Fibroblast of lung (primary cell): ENCODE results near the gene PRKCQ. TPM values are rescaled to one million over a fixed set of nuclear protein-coding genes. Genes with fewer than 3 reads are reported as not detected.

Source experiments
- DNase-seq, 2 donors: peaks; one replicate each; pipeline versions ENCODE4 v3.0.0 to v3.0.0-alpha.2; 2010; ENCODE audit warnings: low read depth in 2 of 2
- H2AFZ ChIP-seq: 2 replicates; pipeline ENCODE4 v1.5.1; 2012; ENCODE audit warnings: low read length, control low read depth, inconsistent platforms
- H3K27ac ChIP-seq: 2 replicates; pipeline ENCODE4 v1.5.1; 2011; ENCODE audit warnings: low read length, control low read depth; ENCODE audit not compliant: insufficient read depth
- H3K27me3 ChIP-seq: 2 replicates; pipeline ENCODE4 v1.5.1; 2011; ENCODE audit warnings: mild to moderate bottlenecking, low read length; ENCODE audit not compliant: control insufficient read depth, insufficient read depth
- H3K36me3 ChIP-seq: 2 replicates; pipeline ENCODE4 v1.5.1; 2011; ENCODE audit warnings: low read length; ENCODE audit not compliant: control insufficient read depth, insufficient read depth
- H3K4me1 ChIP-seq: 2 replicates; pipeline ENCODE4 v1.5.1; 2011; ENCODE audit warnings: low read length; ENCODE audit not compliant: control insufficient read depth, insufficient read depth; ENCODE audit errors: extremely low read depth
- H3K4me2 ChIP-seq: 2 replicates; pipeline ENCODE4 v1.5.1; 2011; ENCODE audit warnings: low read length, control low read depth; ENCODE audit not compliant: insufficient read depth; ENCODE audit errors: extremely low read depth
- H3K4me3 ChIP-seq, 4 experiments: fragments of 200-600 bp in 1 of 4; sonication (generic) in 1 of 4; replicated peaks in 1 of 4; 2 replicates each; pipeline ENCODE4 v1.5.1; 2011 to 2016; ENCODE audit warnings: low read length in 4 of 4, low read depth in 3 of 4, mild to moderate bottlenecking in 3 of 4, control low read depth in 2 of 4, inconsistent platforms in 1 of 4, mixed read lengths in 1 of 4; ENCODE audit not compliant: insufficient read depth in 1 of 4; ENCODE audit errors: control extremely low read depth in 1 of 4
- H3K79me2 ChIP-seq: 2 replicates; pipeline ENCODE4 v1.5.1; 2012; ENCODE audit warnings: mild to moderate bottlenecking, low read length, inconsistent platforms; ENCODE audit not compliant: control insufficient read depth, insufficient read depth
- H3K9ac ChIP-seq: 2 replicates; pipeline ENCODE4 v1.5.1; 2011; ENCODE audit warnings: mild to moderate bottlenecking, low read length, control low read depth; ENCODE audit not compliant: insufficient read depth
- H3K9me3 ChIP-seq: 2 replicates; pipeline ENCODE4 v1.5.1; 2012; ENCODE audit warnings: low read depth, low read length; ENCODE audit not compliant: control insufficient read depth, insufficient read depth
- H4K20me1 ChIP-seq: 2 replicates; pipeline ENCODE4 v1.5.1; 2011; ENCODE audit warnings: low read length; ENCODE audit not compliant: control insufficient read depth, insufficient read depth; ENCODE audit errors: extremely low read depth
- EZH2 ChIP-seq: IDR thresholded peaks from 2 replicates; pipeline ENCODE4 v1.5.1; 2012; ENCODE audit warnings: low read length, control low read depth, mild to moderate bottlenecking; ENCODE audit errors: missing control alignments
- polyA plus RNA-seq, 2 donors: library from polyadenylated mRNA; depleted of rRNA in 1 of 2; stranded (reverse) in 1 of 2; unstranded in 1 of 2; fragments of >200 nt; gene quantifications; 2 replicates each; pipeline ENCODE4 v1.2.1, GENCODE V29; 2011 to 2012; ENCODE audit warnings: missing spikeins in 1 of 2
- total RNA-seq: library from RNA; depleted of rRNA; stranded (reverse); fragments of >200 nt; gene quantifications from 2 replicates; pipeline ENCODE4 v1.2.1, GENCODE V29; 2014
- TF ChIP-seq, protein P1 (sequence below), 2 donors: IDR thresholded peaks in 1 of 2; conservative IDR thresholded peaks in 1 of 2; 1 replicate in 1 of 2; 2 replicates in 1 of 2; pipeline ENCODE4 v1.5.1; 2011 to 2012; ENCODE audit warnings: low read length in 2 of 2, control low read depth in 1 of 2, inconsistent platforms in 1 of 2, low read depth in 1 of 2, mild to moderate bottlenecking in 1 of 2

The PRKCQ gene
- total and polyA plus RNA-seq, 2 donors (not counting 1 experiment from before 2014, with no cell fraction given), result under 0.01 to 0.01 TPM

- TF ChIP-seq EZH2, result no peak
- Histone ChIP-seq H3K4me1 (no peaks in the 10 kb centered on the region), H3K36me3 (no peaks in the 10 kb centered on the region), H2AFZ (no peak overlapping the region), H3K27me3 (no peaks in the 10 kb centered on the region), H3K27ac (no peak overlapping the region), H4K20me1 (no peaks in the 10 kb centered on the region), H3K9ac (no peak overlapping the region), H3K4me3 (no peak overlapping the region), H3K79me2 (no peaks in the 10 kb centered on the region), H3K4me2 (no peak overlapping the region), H3K9me3 (no peaks in the 10 kb centered on the region)
- DNase-seq, result no peak
Observed at GRCh38 chr10:6498771-6499170, 81.3 kb downstream of the PRKCQ start.

- H3K79me2 ChIP-seq, result no peaks in the 10 kb centered on the region
- H4K20me1 ChIP-seq, result no peaks in the 10 kb centered on the region
- H3K4me3 ChIP-seq, result no peak overlapping the region
- no peaks in the 10 kb centered on the region for H3K4me1 ChIP-seq
- no peak overlapping the region for H2AFZ ChIP-seq
- no peaks in the 10 kb centered on the region for H3K27me3 ChIP-seq
- no peak overlapping the region for H3K4me2 ChIP-seq
- H3K9me3 ChIP-seq, result no peaks in the 10 kb centered on the region
- TF ChIP-seq, protein P1, sequence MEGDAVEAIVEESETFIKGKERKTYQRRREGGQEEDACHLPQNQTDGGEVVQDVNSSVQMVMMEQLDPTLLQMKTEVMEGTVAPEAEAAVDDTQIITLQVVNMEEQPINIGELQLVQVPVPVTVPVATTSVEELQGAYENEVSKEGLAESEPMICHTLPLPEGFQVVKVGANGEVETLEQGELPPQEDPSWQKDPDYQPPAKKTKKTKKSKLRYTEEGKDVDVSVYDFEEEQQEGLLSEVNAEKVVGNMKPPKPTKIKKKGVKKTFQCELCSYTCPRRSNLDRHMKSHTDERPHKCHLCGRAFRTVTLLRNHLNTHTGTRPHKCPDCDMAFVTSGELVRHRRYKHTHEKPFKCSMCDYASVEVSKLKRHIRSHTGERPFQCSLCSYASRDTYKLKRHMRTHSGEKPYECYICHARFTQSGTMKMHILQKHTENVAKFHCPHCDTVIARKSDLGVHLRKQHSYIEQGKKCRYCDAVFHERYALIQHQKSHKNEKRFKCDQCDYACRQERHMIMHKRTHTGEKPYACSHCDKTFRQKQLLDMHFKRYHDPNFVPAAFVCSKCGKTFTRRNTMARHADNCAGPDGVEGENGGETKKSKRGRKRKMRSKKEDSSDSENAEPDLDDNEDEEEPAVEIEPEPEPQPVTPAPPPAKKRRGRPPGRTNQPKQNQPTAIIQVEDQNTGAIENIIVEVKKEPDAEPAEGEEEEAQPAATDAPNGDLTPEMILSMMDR (conservative IDR thresholded peaks at IDR 0.05 in 1 of 2, IDR thresholded peaks at IDR 0.05 in 1 of 2; ENCODE audit: low read depth in 1 of 2, low read length in 2 of 2), result no peak
- TF ChIP-seq EZH2, result no peak
- H3K27ac ChIP-seq, result no peak overlapping the region
- no peaks in the 10 kb centered on the region for H3K36me3 ChIP-seq
- no peak overlapping the region for H3K9ac ChIP-seq
- no peak for DNase-seq
Observed at GRCh38 chr10:6497620-6498019, 82.5 kb downstream of the PRKCQ start.

DNA sequence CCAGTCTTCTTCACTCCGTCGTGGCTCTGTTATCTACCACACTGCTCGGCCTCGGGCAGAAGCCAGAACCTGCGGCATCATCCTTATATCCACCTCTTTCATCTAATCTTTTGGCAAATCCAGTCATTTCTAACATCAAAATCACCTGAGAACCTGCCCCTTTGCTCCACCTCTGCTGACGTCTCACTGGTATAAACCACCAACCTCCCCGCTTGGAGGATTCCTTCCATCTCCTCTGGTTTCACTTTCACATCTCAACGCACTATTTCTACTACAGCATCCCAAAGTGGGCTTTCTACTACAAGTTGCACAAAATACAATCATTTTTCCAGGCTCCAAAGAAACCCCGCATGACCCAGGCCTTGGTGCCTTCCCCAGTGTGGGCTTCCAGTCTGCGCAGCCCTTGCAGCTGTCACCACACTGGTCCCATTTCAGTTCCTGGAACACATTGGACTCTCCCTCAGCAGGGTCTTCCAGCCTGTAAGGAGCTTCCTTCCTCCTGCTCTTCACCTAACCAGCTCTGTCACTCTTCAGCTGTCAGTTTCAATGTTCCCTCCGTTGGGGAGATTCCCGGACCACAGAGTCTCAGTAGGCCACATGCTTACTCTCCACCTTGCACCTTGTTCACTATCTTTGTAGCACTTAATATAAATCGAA is 85.0 kb downstream of the PRKCQ start:
- Histone ChIP-seq H3K27me3 (no peaks in the 10 kb centered on the region), H3K36me3 (no peaks in the 10 kb centered on the region), H3K4me1 (no peaks in the 10 kb centered on the region), H2AFZ (no peak overlapping the region), H3K27ac (no peak overlapping the region), H3K79me2 (no peaks in the 10 kb centered on the region), H3K4me2 (no peak overlapping the region), H3K9ac (no peak overlapping the region), H3K9me3 (no peaks in the 10 kb centered on the region), H4K20me1 (no peaks in the 10 kb centered on the region), H3K4me3 (no peak overlapping the region)
- DNase-seq, result no peak
- TF ChIP-seq, protein P1 (conservative IDR thresholded peaks at IDR 0.05 in 1 of 2, IDR thresholded peaks at IDR 0.05 in 1 of 2; ENCODE audit: low read depth in 1 of 2, low read length in 2 of 2), result no peak
- TF ChIP-seq EZH2, result no peak
